Neutrophil (primary cell): Measurements from ENCODE around the gene ENTHD1.

Experiments used
- H3K27ac ChIP-seq: fragments of 200-600 bp; sonication (generic); 2 replicates; pipeline ENCODE4 v1.5.1; 2016; ENCODE audit warnings: mild to moderate bottlenecking, moderate library complexity
- H3K27me3 ChIP-seq: fragments of 200-600 bp; sonication (generic); 2 replicates; pipeline ENCODE4 v1.6.0; 2016; ENCODE audit warnings: mild to moderate bottlenecking
- H3K36me3 ChIP-seq: fragments of 200-600 bp; sonication (generic); 2 replicates; pipeline ENCODE4 v1.5.1; 2017
- H3K4me1 ChIP-seq, 2 experiments: fragments of 200-600 bp in 1 of 2; sonication (generic) in 1 of 2; 1 replicate in 1 of 2; 2 replicates in 1 of 2; pipeline versions ENCODE4 v1.5.1 to v1.6.1; 2013 to 2016; ENCODE audit warnings: low read depth in 1 of 2, low read length in 1 of 2, mild to moderate bottlenecking in 1 of 2, moderate library complexity in 1 of 2; ENCODE audit not compliant: control insufficient read depth in 1 of 2, insufficient read depth in 1 of 2
- H3K4me3 ChIP-seq, 2 experiments: fragments of 200-600 bp in 1 of 2; sonication (generic) in 1 of 2; 1 replicate in 1 of 2; 2 replicates in 1 of 2; pipeline ENCODE4 v1.5.1; 2013 to 2016; ENCODE audit warnings: low read depth in 1 of 2, low read length in 1 of 2, mild to moderate bottlenecking in 1 of 2, moderate library complexity in 1 of 2
- H3K9me3 ChIP-seq: fragments of 200-600 bp; sonication (generic); 2 replicates; pipeline ENCODE4 v1.5.1; 2016
- CTCF ChIP-seq: fragments of 200-600 bp; sonication (generic); IDR thresholded peaks from 2 replicates; pipeline ENCODE4 v1.5.1; 2016; ENCODE audit warnings: antibody characterized with exemption

ENTHD1 gene

DNA sequence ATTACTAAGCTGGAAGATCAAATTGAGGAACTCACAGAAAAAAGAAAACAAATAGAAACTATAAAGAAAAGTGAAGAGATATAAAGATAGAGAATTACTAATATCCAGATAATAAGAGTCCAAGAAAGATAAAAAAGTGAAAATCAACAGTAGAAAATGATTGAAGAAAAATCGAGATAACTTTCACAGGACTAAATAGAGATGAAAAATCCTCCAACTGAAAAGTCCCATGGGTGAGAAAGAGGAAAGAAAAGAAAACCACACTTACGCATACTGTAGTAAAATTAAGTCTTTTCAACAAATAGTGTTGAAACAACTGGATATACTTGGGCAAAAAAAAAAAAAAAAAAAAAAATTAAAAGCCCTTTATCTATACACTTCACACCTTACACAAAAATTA, 60.0 kb downstream of the ENTHD1 start:
- TF ChIP-seq CTCF: no peak
- Histone ChIP-seq H3K4me3 (no peak overlapping the region), H3K9me3 (no peaks in the 10 kb centered on the region), H3K27me3 (peaks cover 6% of the 10 kb centered on the region), H3K27ac (no peak overlapping the region), H3K4me1 (no peaks in the 10 kb centered on the region), H3K36me3 (no peaks in the 10 kb centered on the region)

GRCh38 chr22:39833093-39833492, 60.5 kb downstream of the ENTHD1 start:
- Histone ChIP-seq H3K4me1 (no peaks in the 10 kb centered on the region), H3K27ac (no peak overlapping the region), H3K36me3 (no peaks in the 10 kb centered on the region), H3K27me3 (peaks cover 6% of the 10 kb centered on the region), H3K9me3 (no peaks in the 10 kb centered on the region), H3K4me3 (no peak overlapping the region)
- no peak for TF ChIP-seq CTCF

GRCh38 chr22:39832627-39833074, 60.9 kb downstream of the ENTHD1 start:
- TF ChIP-seq CTCF: no peak
- Histone ChIP-seq H3K36me3 (no peaks in the 10 kb centered on the region), H3K4me1 (no peaks in the 10 kb centered on the region), H3K27me3 (peaks cover 6% of the 10 kb centered on the region), H3K27ac (no peak overlapping the region), H3K4me3 (no peak overlapping the region), H3K9me3 (no peaks in the 10 kb centered on the region)

GRCh38 chr22:39825661-39826102, 67.9 kb downstream of the ENTHD1 start:
- Histone ChIP-seq H3K4me3 (no peak overlapping the region), H3K27me3 (peaks cover 7% of the 10 kb centered on the region), H3K4me1 (no peaks in the 10 kb centered on the region), H3K36me3 (no peaks in the 10 kb centered on the region), H3K27ac (no peak overlapping the region), H3K9me3 (no peaks in the 10 kb centered on the region)
- TF ChIP-seq CTCF: no peak

DNA sequence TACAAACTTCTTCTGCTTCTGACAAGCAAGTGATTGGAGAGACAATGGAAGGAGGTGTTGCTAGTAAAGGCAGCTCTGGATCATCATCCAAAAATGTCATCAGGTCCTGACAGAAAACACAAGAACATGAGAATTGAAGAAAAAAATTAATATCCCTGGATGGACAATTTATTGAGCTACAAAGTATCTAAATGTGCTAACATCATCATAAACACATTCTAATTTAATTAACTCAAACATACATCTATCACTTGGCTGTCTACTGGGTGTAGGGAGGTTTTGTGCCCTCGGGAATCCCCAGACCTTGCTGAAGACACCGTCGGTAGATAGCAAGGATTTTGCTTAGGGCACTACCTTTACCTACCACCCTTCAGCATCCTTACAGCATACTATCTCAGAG, 72.6 kb downstream of the ENTHD1 start:
- H3K9me3 ChIP-seq: no peaks in the 10 kb centered on the region
- no peaks in the 10 kb centered on the region for H3K4me1 ChIP-seq
- no peak overlapping the region for H3K4me3 ChIP-seq
- H3K27me3 ChIP-seq: peaks cover 12% of the 10 kb centered on the region
- no peak overlapping the region for H3K27ac ChIP-seq
- TF ChIP-seq CTCF: no peak
- H3K36me3 ChIP-seq: no peaks in the 10 kb centered on the region

GRCh38 chr22:39820256-39820655, 73.3 kb downstream of the ENTHD1 start:
- H3K36me3 ChIP-seq: no peaks in the 10 kb centered on the region
- no peak overlapping the region for H3K27ac ChIP-seq
- H3K4me1 ChIP-seq: no peaks in the 10 kb centered on the region
- H3K4me3 ChIP-seq: no peak overlapping the region
- H3K9me3 ChIP-seq: no peaks in the 10 kb centered on the region
- peaks cover 12% of the 10 kb centered on the region for H3K27me3 ChIP-seq
- no peak for TF ChIP-seq CTCF
